Tibial artery (tissue), 4 donors: ENCODE data around the gene MGAT1.
"Not testable (repeated sequence)": the region's sequence is repeated elsewhere in the genome, so short reads cannot be mapped to it uniquely, and the experiment has no call there.

Experiments
- DNase-seq, 2 donors: peaks; one replicate each; pipeline ENCODE4 v3.0.0-alpha.2; 2019
- H3K27ac ChIP-seq, 2 donors: fragments of 200-600 bp; sonication (generic) in 1 of 2; 1 replicate in 1 of 2; 2 replicates in 1 of 2; pipeline ENCODE4 v1.5.1; 2018 to 2019; ENCODE audit warnings: mild to moderate bottlenecking in 1 of 2
- H3K27me3 ChIP-seq, 2 donors: fragments of 200-600 bp; sonication (generic) in 1 of 2; one replicate each; pipeline versions ENCODE4 v1.5.1 to v1.6.0; 2016 to 2019
- H3K36me3 ChIP-seq, 3 donors: fragments of 200-600 bp; sonication (generic) in 2 of 3; one replicate each; pipeline ENCODE4 v1.5.1; 2016 to 2019; ENCODE audit warnings: mild to moderate bottlenecking in 2 of 3
- H3K4me1 ChIP-seq, 4 donors: fragments of 200-600 bp; sonication (generic) in 2 of 4; 1 replicate in 3 of 4; 2 replicates in 1 of 4; pipeline ENCODE4 v1.5.1; 2016 to 2019
- H3K4me3 ChIP-seq, 2 donors: fragments of 200-600 bp; sonication (generic) in 1 of 2; 1 replicate in 1 of 2; 2 replicates in 1 of 2; pipeline ENCODE4 v1.5.1; 2018 to 2019; ENCODE audit warnings: mild to moderate bottlenecking in 2 of 2
- H3K9me3 ChIP-seq, 3 donors: fragments of 200-600 bp; sonication (generic) in 1 of 3; one replicate each; pipeline ENCODE4 v1.5.1; 2016 to 2019
- intact Hi-C: fragments of 100-400 bp; cut with DNase I; formaldehyde crosslinking; loops from one replicate; pipeline ENCODE4 v1.15.0; 2023; ENCODE audit warnings: low total_unique reads
- TF ChIP-seq, protein P1 (sequence below), 2 experiments: fragments of 200-600 bp in 1 of 2; fragments of 450-650 bp in 1 of 2; IDR thresholded peaks; one replicate each; pipeline ENCODE4 v1.5.1; 2017 to 2019; ENCODE audit warnings: antibody characterized with exemption in 2 of 2, mild to moderate bottlenecking in 1 of 2, moderate library complexity in 1 of 2

Gene MGAT1

DNA sequence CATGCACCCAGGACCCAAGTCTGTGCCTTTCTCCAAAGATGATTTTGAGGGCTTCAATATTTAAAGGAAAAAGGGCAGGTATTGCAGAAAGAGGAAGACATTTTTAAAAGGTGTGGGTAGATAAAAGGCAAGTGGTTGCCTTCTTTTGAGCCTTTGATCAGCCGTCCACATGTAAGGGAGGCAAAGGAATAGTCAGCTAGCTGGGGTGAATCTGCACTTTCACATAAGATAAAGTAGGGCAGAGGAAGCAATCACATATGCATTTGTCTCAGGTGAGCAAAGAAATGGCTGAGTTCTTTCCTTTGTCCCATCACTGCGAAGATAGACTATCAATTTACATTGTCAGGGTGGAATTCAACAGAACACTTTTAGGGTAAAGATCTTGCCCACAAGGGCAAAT is 19.9 kb downstream of the MGAT1 start:
- no peaks in the 10 kb centered on the region for H3K9me3 ChIP-seq
- no peak overlapping the region for H3K27ac ChIP-seq
- peaks cover 0 to 14% (median 3%) of the 10 kb centered on the region in 3 donors for H3K36me3 ChIP-seq
- TF ChIP-seq, protein P1, sequence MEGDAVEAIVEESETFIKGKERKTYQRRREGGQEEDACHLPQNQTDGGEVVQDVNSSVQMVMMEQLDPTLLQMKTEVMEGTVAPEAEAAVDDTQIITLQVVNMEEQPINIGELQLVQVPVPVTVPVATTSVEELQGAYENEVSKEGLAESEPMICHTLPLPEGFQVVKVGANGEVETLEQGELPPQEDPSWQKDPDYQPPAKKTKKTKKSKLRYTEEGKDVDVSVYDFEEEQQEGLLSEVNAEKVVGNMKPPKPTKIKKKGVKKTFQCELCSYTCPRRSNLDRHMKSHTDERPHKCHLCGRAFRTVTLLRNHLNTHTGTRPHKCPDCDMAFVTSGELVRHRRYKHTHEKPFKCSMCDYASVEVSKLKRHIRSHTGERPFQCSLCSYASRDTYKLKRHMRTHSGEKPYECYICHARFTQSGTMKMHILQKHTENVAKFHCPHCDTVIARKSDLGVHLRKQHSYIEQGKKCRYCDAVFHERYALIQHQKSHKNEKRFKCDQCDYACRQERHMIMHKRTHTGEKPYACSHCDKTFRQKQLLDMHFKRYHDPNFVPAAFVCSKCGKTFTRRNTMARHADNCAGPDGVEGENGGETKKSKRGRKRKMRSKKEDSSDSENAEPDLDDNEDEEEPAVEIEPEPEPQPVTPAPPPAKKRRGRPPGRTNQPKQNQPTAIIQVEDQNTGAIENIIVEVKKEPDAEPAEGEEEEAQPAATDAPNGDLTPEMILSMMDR (IDR thresholded peaks at IDR 0.05): no peak
- peaks cover 10 to 36% (median 29%) of the 10 kb centered on the region in 4 donors for H3K4me1 ChIP-seq
- no peaks in the 10 kb centered on the region for H3K27me3 ChIP-seq
- no peak for DNase-seq
- intact Hi-C loops: loop anchor here (10.0 kb wide), 1 partner anchor 372 kb away; no protein-coding TSS in a partner anchor
- no peak overlapping the region for H3K4me3 ChIP-seq

DNA sequence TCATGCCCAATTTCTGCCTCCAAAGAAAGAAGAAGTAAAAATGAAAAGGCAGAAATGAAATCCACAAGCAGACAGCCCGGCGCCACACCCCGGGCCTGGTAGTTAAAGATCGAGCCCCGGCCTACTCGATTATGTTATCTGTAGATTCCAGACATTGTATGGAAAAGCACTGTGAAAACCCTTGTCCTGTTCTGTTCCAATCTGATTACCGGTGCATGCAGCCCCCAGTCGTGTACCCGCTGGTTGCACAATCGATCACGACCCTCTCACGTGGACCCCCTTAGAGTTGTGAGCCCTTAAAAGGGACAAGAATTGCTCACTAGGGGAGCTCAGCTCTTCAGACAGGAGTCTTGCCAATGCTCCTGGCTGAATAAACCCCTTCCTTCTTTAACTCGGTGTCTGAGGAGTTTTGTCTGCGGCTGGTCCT is 20.7 kb downstream of the MGAT1 start:
- not testable (repeated sequence) for H3K36me3 ChIP-seq, H3K9me3 ChIP-seq, DNase-seq, H3K27ac ChIP-seq, H3K4me3 ChIP-seq, H3K27me3 ChIP-seq
- H3K4me1 ChIP-seq: peaks cover 10 to 28% (median 23%) of the 10 kb centered on the region in 4 donors
- intact Hi-C loops: loop anchor here (10.0 kb wide), 1 partner anchor 373 kb away; no protein-coding TSS in a partner anchor

DNA sequence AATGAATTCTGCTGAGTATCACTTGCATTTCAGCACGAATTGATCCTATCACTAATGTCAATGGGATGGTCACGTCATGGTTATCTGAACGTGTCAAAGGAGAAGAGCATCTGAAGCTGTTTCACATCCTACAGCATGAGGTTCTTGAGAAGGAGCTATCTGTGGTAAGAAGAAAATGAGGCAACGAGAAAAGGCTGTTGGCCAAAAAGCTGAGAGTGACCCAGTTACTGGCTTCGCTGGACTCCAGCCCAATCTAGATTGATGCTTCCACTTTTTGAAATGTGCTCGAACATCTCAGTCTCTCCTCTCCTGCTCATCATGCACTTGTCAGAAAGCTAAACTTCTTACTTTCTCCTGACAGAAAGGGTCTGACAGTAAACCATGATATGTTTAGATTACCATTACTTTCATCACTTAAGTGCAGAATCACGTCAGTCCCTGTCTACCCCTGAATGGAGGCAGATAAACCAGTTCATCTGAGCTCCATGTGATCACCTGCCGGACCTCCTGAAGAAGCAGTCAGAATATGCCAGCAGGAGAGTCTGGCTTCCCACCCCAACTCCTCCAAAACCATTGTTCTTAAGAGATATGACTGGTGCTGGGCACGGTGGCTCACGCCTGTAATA is 22.5 kb downstream of the MGAT1 start:
- H3K4me1 ChIP-seq: peaks cover 0 to 10% (median 5%) of the 10 kb centered on the region in 4 donors
- TF ChIP-seq, protein P1 (IDR thresholded peaks at IDR 0.05): no peak
- H3K27me3 ChIP-seq: no peaks in the 10 kb centered on the region
- intact Hi-C loops: loop anchor here (10.0 kb wide), 1 partner anchor 375 kb away; no protein-coding TSS in a partner anchor
- H3K36me3 ChIP-seq: peaks cover 0 to 6% (median 0%) of the 10 kb centered on the region in 3 donors
- H3K9me3 ChIP-seq: no peaks in the 10 kb centered on the region
- no peak overlapping the region for H3K4me3 ChIP-seq
- H3K27ac ChIP-seq: no peak overlapping the region
- no peak for DNase-seq

DNA sequence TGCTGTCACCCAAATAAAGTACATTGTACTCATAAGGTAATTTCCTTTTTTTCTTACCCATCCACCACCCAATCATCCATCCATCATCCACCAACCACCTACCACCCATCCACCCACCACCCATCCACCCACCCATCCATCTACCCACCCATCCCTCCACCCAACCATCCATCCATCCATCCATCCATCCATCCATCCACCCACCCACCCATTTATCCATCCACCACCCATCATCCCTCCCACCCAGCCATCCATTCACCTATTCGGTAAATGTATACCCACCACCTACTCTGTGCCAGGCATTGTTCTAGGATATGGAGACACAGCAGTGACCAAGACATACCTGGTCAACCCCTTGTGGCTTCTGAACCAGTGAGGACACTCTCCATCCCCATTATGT is 25.1 kb downstream of the MGAT1 start:
- Histone ChIP-seq H3K9me3 (no peaks in the 10 kb centered on the region), H3K27ac (no peak overlapping the region), H3K4me3 (no peak overlapping the region), H3K27me3 (no peaks in the 10 kb centered on the region), H3K36me3 (peaks cover 0 to 6% (median 0%) of the 10 kb centered on the region in 3 donors), H3K4me1 (no peaks in the 10 kb centered on the region)
- TF ChIP-seq, protein P1 (IDR thresholded peaks at IDR 0.05): no peak
- DNase-seq: no peak
- intact Hi-C loops: no loop called here

DNA sequence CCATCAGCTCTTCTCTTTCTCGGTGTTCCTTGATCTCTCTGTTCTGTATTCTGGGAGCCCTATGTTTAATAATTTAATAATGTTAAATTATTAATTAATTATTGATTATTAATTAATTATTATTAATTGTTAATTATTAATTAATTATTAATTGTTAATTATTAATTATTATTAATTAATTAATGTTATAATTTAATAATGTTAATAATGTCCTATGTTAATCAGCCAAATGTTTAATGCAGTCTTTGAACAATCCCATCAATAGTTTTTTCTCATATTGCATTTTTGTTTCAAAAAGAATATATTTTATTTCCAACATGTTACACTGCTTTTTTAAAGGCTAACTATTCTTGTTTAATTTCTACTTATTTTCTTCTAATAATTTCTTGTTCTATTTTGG is 26.2 kb downstream of the MGAT1 start:
- H3K27me3 ChIP-seq: no peaks in the 10 kb centered on the region
- no peaks in the 10 kb centered on the region for H3K4me1 ChIP-seq
- intact Hi-C loops: no loop called here
- H3K27ac ChIP-seq: no peak overlapping the region
- H3K9me3 ChIP-seq: peaks cover 0 to 5% (median 3%) of the 10 kb centered on the region in 3 donors
- no peak for DNase-seq
- TF ChIP-seq, protein P1 (IDR thresholded peaks at IDR 0.05): no peak
- peaks cover 0 to 6% (median 0%) of the 10 kb centered on the region in 3 donors for H3K36me3 ChIP-seq
- no peak overlapping the region for H3K4me3 ChIP-seq

DNA sequence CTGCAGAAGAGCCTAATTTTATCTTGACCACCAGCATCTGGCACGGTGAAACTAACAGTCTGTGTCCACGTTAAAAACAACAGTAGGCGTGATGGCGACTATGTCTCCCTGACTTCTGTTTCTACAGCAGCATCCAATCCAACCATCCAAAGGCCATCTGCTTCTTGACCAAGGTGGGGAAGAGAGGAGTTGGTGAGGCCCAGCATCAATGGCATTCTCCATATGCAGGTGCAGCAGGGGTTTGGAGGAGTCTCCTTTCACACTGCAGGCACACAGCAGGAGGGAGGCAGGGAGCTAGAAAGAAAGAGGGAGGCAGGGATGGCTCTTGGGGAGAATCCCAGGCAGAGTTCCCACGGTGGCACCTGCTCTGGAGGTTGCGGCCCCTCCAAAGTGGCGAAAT is 27.0 kb downstream of the MGAT1 start:
- TF ChIP-seq, protein P1 (IDR thresholded peaks at IDR 0.05): no peak
- no peaks in the 10 kb centered on the region for H3K4me1 ChIP-seq
- peaks cover 0 to 5% (median 3%) of the 10 kb centered on the region in 3 donors for H3K9me3 ChIP-seq
- H3K4me3 ChIP-seq: no peak overlapping the region
- no peak for DNase-seq
- H3K27ac ChIP-seq: no peak overlapping the region
- intact Hi-C loops: no loop called here
- H3K36me3 ChIP-seq: peaks cover 0 to 6% (median 0%) of the 10 kb centered on the region in 3 donors
- no peaks in the 10 kb centered on the region for H3K27me3 ChIP-seq
